NCI-H446 treated with DMSO at 0.1 percent for 48 hours (cell line): ENCODE results near the gene PTPRN2.
"Not testable (repeated sequence)": the region's sequence is repeated elsewhere in the genome, so short reads cannot be mapped to it uniquely, and the experiment has no call there.

ENCODE experiments used
- DNase-seq: peaks from one replicate; lab custom pipeline; 2025; lab: John Stamatoyannopoulos, UW

Gene PTPRN2

GRCh38 chr7:158321936-158322615, 265.5 kb downstream of the PTPRN2 start:
- DNase-seq: no peak

DNA sequence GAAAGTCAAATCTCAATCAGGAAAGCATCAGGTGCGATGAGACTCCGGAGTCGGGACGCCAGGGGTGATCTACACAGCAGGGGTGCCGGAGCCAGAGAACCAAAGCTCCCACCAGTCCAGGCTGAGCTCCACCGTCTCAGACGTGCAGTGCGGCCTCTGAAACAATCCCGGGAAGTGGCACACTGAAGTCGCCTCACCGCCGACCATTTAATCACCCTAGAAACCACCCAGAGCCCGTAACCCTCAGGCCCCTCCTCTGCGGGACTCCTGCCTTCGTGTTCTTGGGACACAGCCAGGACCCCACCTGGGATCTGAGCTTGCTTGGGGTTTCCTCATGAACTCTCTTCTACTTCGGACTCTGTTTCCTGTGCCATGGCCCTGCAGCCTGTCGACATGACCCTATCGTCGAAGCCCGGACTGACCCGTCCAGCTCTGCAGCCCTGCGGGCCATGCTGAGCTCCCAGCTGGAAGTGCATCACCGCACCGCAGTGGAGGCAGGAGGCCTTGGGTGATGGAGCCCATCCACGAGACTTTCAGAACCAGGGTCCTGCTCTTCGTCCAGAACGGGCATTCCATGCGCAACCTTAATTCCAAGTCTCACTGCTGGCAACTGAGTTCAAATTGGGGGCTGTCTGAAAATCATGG, 266.4 kb downstream of the PTPRN2 start:
- no peak for DNase-seq

DNA sequence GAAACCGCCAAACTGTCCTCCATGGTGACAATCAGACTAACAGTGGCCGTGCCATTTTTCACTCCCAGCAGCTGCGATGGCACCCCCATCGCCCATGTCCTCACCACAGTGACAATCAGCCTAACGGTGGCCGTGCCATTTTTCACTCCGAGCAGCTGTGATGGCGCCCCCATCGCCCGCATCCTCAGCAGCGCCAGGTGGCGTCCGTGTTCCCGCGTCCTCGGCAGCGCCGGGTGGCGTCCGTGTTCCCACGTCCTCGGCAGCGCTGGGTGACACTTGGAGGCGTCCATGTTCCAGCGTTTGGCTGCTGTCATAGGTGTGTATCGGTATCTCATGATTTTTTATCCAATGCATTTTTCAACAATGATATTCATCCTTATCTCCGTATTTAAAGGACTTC, 267.3 kb downstream of the PTPRN2 start:
- DNase-seq: no peak

DNA sequence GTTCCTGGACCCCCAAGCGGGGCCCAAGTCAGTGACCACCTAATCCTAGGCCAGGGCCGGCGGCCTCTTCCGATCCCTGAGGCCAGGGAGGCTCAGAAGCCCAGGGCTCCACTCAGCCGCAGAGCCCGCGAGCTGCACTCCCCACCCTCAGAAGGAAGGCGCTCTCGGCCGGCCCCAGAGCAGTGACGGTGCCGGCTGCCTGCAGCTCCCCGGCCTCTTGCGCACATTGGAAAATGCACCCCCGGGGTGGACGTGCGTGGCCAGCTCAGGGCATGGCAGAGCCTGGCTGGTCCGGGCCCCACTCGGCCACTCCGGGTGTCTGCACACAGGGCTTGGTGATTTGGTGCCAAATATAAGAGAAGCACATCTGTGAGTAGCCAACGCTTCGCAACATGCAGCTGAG, 269.1 kb downstream of the PTPRN2 start:
- DNase-seq: no peak

DNA sequence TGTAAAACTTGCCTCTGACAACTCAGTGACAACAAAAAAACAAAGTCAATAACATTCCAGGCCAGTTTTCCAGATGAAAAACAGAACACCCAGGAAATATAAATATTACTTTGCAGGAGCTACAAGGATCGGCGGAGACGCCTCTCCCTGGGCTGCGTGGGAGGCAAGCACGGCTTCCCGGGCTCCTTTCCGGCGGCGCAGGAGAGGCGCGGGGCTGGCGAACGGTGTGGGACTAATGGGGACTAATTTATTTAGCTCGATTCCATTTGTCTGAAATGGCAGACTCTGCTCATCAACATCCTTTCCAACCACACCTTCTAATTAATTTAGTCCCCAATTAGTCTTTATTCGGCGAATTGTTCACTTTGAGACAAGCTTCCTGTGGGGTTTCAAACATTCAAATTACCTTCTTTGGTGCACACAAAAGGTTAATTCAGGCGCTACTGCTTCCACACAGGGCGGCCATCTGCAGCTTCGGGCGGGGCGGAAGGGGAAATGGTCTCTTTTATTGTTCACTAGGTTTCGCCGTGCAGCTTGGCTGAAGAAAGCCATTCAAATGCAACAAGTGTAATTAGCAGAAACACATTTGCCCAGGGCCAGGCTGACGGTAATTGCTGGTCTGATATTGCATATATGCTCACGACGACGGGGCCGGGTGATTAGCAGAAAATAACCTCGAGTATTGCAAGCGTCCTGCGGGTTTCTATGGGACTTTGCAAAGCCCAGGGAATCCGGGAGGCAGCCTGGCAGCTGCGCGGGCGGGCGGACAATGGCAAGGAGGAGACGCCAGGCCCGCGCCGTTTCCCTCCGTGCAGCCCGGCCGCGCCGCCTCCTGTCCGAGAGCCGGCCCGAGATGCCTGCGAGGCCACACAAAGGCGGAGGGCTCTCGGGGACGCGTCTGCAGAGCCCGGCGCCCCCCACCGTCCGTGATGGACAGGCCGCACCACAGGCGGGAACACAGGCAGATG, 270.1 kb downstream of the PTPRN2 start:
- DNase-seq: no peak

GRCh38 chr7:158316466-158317031, 271.1 kb downstream of the PTPRN2 start:
- DNase-seq: no peak

DNA sequence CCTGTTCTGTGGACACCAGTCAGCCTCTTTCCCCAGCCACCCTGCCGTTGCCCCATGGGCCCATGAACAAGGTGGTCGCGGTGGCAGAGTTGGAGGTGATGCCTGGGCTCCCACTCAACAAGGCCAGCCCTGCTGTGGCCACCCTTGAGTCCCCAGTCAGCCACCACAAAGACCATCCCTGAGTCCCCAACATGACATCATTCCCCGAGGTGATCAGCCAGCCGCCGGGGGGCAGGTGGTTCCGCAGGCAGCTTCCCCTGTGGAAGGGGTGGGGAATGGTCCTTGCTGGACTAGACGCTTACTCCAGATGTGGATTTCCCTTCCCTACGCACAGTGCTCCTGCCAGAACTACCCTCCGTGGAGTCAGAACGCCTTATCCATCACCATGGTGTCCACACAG, 271.7 kb downstream of the PTPRN2 start:
- no peak for DNase-seq

DNA sequence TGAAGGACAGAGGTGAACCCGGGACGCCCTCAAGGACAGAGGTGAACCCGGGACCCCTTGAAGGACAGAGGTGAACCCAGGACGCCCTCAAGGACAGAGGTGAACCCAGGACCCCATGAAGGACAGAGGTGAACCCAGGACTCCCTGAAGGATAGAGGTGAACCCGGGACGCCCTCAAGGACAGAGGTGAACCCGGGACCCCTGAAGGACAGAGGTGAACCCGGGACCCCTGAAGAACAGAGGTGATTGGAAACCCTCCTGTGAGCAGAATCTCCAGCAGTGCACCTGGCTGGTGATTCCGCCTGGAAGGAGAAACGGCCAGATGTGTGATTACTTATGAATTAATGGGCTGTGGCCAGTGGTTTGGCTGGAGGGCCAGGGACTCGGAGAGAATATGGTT, 272.3 kb downstream of the PTPRN2 start:
- no peak for DNase-seq

DNA sequence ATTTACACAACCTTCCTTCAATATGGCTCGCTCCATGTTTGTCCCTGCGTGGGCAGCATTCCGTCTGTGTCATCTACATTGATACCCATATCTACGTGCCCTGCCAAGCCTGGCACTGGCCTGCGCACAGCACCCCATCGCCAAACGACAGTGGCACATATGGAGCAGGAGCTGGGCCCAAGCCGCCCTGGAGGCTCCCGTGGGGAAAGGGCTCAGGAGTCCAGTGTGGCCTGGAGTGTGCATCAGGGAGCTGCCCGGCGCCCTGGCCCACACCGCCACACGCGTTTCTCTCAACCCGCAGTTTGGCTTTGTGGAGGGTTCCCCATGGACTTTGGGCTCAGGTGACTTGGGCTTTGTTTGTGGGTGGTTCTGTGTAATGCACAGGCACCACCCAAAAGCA, 273.2 kb downstream of the PTPRN2 start:
- no peak for DNase-seq

GRCh38 chr7:158313931-158314330, 273.7 kb downstream of the PTPRN2 start:
- no peak for DNase-seq

DNA sequence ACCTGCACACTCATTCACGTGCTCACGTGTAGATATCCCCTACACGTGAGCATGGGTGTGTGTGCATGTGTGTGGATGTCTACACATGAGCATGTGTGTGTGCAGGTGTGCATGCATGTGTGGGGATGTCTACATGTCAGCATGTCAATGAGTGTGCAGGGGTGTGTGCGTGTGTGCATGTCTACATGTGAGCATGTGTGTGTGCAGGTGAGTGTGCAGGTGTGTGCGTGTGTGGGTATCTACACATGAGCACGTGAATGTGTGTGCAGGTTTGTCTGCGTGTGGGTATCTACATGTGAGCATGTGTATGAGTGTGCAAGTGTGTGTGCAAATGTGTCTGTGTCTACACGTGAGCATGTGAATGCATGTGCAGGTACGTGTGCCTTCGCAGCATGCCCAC, 274.8 kb downstream of the PTPRN2 start:
- no peak for DNase-seq

DNA sequence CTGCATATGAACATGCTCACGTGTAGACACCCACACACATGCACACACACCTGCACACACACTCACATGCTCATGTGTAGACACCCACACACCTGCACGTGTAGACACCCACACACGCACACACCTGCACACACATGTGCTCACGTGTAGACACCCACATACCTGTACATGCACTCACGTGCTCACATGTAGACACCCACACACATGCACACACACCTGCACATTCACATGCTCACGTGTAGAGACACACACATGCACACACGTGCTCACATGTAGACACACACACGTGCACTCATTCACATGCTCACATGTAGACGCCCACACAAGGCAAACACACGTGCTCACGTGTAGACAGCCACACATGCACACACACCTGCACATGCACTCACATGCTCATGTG, 275.8 kb downstream of the PTPRN2 start:
- no peak for DNase-seq

DNA sequence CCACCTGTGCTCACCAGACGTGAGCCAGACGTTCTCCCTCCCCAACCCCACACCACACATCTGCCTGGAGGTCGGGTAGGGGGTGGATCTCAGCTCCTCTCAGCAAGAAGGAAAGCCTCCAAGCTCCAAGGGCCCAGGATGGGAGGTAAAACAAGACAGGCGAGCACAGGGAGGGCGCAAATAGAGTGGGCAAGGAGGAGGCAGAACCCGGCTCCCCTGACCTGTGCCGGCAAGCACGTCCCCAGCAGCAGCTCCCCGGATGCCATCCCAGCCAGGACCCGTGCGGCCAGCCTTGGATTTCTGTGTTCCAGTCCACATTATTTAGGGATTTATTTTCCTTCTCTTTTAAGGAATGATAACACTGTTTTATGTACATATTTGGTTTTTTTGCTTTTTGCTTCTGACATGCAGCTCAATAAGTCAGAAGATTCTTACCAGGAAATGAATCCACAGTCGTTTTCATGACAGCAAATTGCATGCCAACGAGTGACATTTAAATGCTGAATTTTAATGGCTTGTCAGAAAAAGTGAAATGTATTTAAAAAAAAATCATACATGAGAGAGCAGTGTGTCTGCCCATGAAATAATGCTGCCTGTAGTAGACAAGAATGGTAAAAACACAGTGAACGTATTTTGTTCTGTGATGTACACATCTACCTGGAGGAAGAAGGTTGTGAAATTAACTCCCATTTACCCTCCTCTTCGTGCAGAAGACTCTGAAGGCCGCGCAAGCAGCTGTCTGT, 276.5 kb downstream of the PTPRN2 start:
- no peak for DNase-seq

DNA sequence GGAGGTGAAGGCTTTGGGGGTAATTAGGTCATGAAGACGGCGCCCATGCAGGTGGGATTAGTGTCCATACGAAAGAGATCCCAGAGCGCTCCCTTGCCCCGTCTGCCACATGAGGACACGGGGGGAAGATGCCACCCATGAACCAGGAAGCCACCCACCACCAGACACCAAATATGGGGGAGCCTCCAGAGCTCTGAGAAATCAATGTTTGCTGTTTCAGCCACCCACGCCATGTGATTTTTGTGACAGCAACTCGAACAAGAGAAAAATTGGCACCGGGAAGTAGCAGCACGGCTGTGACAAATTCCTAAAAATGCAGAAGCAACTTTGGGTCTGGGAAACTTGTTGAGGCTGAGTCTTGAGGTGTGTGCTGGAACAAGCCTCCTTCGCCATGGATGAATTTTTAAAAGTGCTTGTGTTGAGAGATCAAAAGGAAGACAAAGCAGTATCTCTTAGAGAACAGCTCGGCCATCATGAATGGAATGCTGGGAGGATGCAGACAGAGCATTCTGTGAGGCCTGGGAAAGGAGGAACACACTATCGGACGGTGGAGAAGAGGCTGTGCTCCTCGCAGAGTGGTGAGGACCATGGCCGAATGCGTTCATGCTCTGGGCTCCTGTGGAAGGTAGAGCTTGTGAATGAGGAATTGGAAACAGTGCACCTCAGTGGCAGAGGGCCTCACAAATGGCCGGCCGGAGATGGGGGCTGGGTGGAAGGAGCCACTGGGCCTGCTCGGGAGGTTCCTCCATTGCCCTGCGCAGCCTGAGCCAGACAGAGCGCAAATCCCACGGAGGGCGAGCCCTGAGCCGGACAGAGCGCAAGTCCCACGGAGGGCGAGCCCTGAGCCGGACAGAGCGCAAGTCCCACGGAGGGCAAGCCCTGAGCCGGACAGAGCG, 277.5 kb downstream of the PTPRN2 start:
- no peak for DNase-seq

DNA sequence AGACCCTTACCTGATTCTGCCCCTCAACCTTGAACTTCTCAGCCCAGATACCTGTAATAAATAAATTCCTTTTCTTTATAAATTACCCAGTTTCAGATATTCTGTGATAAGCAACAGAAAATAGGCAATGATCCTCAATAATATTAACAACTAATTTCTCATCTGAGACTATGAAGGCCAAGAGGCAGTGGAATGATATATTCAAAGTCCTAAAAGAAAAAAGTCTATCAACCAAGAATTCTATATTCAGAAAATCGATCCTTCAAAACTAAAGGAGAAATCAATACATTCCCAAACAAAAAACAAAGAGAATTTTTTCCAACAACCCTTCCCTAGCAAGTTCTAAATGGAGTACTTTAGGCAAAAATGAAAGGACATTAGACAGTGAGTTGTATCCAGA, 279.6 kb downstream of the PTPRN2 start:
- DNase-seq: no peak

DNA sequence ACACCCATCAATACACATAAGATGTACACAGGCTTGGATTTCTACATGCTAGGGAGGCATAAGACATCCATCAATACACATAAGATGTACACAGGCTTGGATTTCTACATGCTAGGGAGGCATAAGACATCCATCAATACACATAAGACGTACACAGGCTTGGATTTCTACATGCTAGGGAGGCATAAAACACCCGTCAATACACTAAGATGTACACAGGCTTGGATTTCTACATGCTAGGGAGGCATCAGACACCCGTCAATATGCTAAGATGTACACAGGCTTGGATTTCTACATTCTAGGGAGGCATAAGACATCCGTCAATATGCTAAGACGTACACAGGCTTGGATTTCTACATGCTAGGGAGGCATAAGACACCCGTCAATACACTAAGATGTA, 283.6 kb downstream of the PTPRN2 start:
- not testable (repeated sequence) for DNase-seq

DNA sequence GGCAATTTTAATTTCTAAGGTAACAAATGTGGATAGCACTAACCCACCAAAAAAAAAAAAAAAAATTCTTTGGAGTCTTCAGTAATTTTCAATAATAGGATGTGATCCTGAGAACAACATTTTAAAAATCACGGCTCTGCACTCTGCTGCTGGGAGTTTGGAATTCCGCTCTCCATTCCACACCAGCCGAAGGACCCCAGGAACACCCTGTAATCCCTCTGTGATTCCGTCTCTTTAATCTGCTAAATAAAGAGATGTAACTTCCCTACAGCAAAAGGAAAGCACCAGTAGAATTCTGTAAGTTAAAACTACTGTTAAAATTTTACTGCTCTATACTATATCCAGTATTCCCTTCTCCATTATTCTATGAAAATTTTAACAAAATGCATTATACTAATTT, 284.5 kb downstream of the PTPRN2 start:
- no peak for DNase-seq

DNA sequence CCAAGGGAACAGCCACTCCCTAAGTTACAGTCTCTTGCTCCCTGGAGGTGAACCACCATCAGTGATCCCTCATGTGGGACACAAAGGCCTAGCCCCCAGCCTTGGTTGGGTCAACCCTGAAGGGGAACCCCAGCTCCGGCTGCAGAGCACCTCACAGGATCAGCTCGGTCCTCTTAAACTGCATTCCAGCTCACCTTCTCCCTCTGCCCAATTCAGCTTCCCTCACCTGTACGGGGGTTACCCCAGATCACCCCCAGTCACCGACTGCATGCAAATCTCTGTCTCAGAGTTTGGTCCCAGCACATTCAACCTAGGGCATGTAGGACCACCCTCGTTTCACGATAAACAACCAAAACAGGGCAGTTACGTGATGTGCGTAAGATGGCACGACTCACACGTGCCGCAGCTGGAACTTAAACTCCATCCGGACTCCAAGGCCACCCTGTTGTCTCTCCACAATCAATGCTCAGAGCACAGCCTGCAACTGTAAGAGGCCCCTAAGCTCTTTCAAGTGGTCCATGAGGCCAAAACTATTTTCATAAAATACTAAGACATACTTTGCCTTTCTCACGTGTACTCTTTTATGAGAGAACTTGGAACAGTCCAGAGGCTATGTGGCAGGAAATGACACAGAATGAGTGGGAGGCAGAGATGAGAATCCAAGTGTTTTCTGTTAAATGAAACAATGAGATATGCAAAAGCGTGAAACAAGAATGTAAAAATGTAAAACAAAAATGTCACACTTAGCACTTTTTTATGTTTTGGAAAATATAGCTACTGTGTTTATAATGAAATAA, 285.2 kb downstream of the PTPRN2 start:
- DNase-seq: no peak

- no peak for DNase-seq
These were observed 286.4 kb downstream of the PTPRN2 start for GRCh38 chr7:158301207-158301606.

- no peak for DNase-seq
These were observed 287.2 kb downstream of the PTPRN2 start for GRCh38 chr7:158300427-158300826.
